Right atrium auricular region (tissue), 2 donors: ENCODE data around the gene CCDC85C. TPM values are rescaled to one million over a fixed set of nuclear protein-coding genes. Genes with fewer than 3 reads are reported as not detected.
A peak's percentile ranks its signal among the peaks of the same experiment; 100 is the strongest.

ENCODE experiments used
- DNase-seq: peaks from one replicate; pipeline ENCODE4 v3.0.0-alpha.2; 2019; ENCODE audit warnings: low spot score
- H3K27ac ChIP-seq, 2 donors: fragments of 200-600 bp; sonication (generic); 1 replicate in 1 of 2; 2 replicates in 1 of 2; pipeline ENCODE4 v1.5.1; 2016 to 2019
- H3K27me3 ChIP-seq, 2 donors: fragments of 200-600 bp; sonication (generic); one replicate each; pipeline versions ENCODE4 v1.5.1 to v1.6.0; 2017 to 2019
- H3K36me3 ChIP-seq: fragments of 200-600 bp; sonication (generic); one replicate; pipeline ENCODE4 v1.5.1; 2016
- H3K4me1 ChIP-seq, 2 donors: fragments of 200-600 bp; sonication (generic); one replicate each; pipeline versions ENCODE4 v1.5.1 to v1.6.0; 2017 to 2019
- H3K4me3 ChIP-seq, 2 donors: fragments of 200-600 bp; sonication (generic); 1 replicate in 1 of 2; 2 replicates in 1 of 2; pipeline ENCODE4 v1.5.1; 2017 to 2019; ENCODE audit warnings: mild to moderate bottlenecking in 1 of 2, moderate library complexity in 1 of 2
- H3K9me3 ChIP-seq, 2 donors: fragments of 200-600 bp; sonication (generic); one replicate each; pipeline ENCODE4 v1.5.1; 2019
- CTCF ChIP-seq, 2 donors: fragments of 200-600 bp; sonication (generic); IDR thresholded peaks; one replicate each; pipeline ENCODE4 v1.5.1; 2019; ENCODE audit warnings: antibody characterized with exemption in 2 of 2
- total RNA-seq, 2 donors: library from RNA; depleted of rRNA; stranded (reverse); fragments of >200 nt; gene quantifications; one replicate each; pipeline ENCODE4 v1.1.0, GENCODE V29; 2016

The CCDC85C gene
- total RNA-seq, 2 donors from 2014 or later: 17.1 to 17.7 TPM

- H3K27ac ChIP-seq: peak overlapping the region; percentile 63 to 84
These were observed 33.3 kb downstream of the CCDC85C start for GRCh38 chr14:99570544-99571302.

GRCh38 chr14:99569725-99570543, 34.1 kb downstream of the CCDC85C start:
- Histone ChIP-seq H3K36me3 (no peaks in the 10 kb centered on the region), H3K27me3 (no peaks in the 10 kb centered on the region), H3K4me3 (no peak overlapping the region), H3K27ac (peak overlapping the region; percentile 63 to 84), H3K9me3 (no peaks in the 10 kb centered on the region), H3K4me1 (peaks cover 0 to 100% of the 10 kb centered on the region in 2 donors)
- TF ChIP-seq CTCF (IDR thresholded peaks at IDR 0.05): no peak
- DNase-seq: no peak

More at GRCh38 chr14:99570544-99571302, 33.3 kb downstream of the CCDC85C start:
- peaks cover 0 to 100% of the 10 kb centered on the region in 2 donors for H3K4me1 ChIP-seq
- H3K27me3 ChIP-seq: no peaks in the 10 kb centered on the region
- no peak for DNase-seq
- no peaks in the 10 kb centered on the region for H3K36me3 ChIP-seq
- H3K9me3 ChIP-seq: no peaks in the 10 kb centered on the region
- no peak for TF ChIP-seq CTCF (IDR thresholded peaks at IDR 0.05)
- no peak overlapping the region for H3K4me3 ChIP-seq

GRCh38 chr14:99568567-99569560, 35.1 kb downstream of the CCDC85C start:
- Histone ChIP-seq H3K27ac (peak overlapping the region; percentile 57 to 84), H3K36me3 (no peaks in the 10 kb centered on the region), H3K9me3 (no peaks in the 10 kb centered on the region), H3K4me3 (no peak overlapping the region), H3K4me1 (peaks cover 0 to 100% of the 10 kb centered on the region in 2 donors), H3K27me3 (no peaks in the 10 kb centered on the region)
- peak; percentile 66 for DNase-seq
- TF ChIP-seq CTCF (IDR thresholded peaks at IDR 0.05): no peak

- no peak for TF ChIP-seq CTCF (IDR thresholded peaks at IDR 0.05)
- H3K27me3 ChIP-seq: no peaks in the 10 kb centered on the region
- no peak overlapping the region for H3K4me3 ChIP-seq
- peak overlapping the region in 1 of 2 donors; percentile 69 for H3K27ac ChIP-seq
- H3K9me3 ChIP-seq: no peaks in the 10 kb centered on the region
- no peak for DNase-seq
- H3K4me1 ChIP-seq: peaks cover 0 to 93% of the 10 kb centered on the region in 2 donors
- H3K36me3 ChIP-seq: no peaks in the 10 kb centered on the region
These were observed 37.3 kb downstream of the CCDC85C start for GRCh38 chr14:99566390-99567354.
